GM19023 (cell line): ENCODE results near the gene ZC3H12D.
"Not testable (repeated sequence)": the region's sequence is repeated elsewhere in the genome, so short reads cannot be mapped to it uniquely, and the experiment has no call there.

Experiments
- ATAC-seq: cut with Tn5 transposase; IDR thresholded peaks from one replicate; pipeline ENCODE4 v1.9.1; 2021; ENCODE audit warnings: mild to moderate bottlenecking, moderate library complexity; ENCODE audit not compliant: unreplicated experiment

Gene ZC3H12D

DNA sequence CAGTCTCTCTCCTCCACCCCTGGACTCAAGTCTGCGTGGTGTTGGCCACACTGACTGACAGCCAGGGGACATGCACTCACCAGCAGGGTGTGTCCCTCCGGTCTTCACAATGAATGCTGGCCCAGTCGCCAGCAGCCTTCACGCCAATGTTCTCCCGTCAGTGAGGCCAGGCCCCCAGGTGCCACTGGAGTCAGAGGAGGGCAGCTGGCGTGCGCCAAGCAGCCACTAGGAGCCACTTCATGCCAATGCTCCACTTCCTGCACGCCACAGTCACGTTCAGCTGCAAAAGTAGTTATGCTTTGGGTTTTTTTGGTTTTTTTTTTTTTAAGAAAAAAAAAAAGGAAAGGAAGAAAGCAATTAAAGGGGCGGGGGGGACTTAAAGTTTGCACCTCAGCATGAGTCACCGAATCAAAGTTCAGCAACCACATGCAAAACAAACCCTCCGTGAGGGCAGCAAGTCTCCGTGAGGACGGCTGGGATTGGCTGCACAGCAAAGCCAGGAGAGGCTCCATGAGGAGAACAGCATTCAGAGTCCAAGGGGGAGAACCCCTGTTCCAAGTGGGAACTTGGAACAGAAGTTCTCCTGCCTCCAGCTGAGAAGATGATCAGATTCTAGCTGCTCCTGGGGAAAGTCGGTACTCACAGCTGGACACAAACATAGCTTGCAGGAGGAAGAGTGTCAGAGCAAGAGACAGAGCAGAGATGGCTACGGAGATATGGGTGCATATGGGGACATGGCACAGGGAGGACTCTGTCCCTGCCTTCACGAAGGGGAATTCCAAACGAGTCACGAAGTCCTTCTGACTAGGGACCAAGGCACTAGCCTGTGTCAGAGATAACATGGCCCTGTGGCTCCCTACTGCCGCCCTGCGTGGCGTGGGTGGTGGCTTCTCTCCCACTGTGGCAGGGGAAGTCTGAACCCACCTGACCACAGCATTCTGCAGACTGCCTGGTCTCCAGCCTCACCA lies at the start of gene ZC3H12D:
Gene ZC3H12D (minus strand): TSS at position 282 of the 968 bp plus-strand sequence. CDS start 10,471 bp downstream, outside the sequence.
- ATAC-seq: peak; percentile 38

- no peak for ATAC-seq
Measured at GRCh38 chr6:149529650-149530049, 44.8 kb upstream of the ZC3H12D start.

- no peak for ATAC-seq
Measured at GRCh38 chr6:149515494-149515893, 30.7 kb upstream of the ZC3H12D start.

DNA sequence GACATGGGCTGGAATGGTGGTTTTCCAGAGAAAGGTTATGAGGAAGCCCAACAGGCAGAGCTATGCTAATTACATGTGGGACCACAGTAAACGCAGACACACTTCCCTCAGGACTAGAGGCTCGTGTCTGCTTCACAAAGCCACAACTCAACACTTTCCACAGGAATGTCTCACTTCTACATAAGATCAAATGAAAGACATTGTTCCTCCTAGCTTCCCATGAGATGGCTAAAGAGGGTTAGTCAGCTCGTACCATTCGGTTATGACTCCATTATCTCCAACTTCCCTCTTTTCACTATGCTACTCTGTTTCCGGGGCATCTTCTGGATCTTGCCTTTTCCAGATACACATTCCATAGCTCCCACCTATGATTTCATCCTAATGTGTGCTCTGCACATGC lies 29.1 kb upstream of the ZC3H12D start:
- no peak for ATAC-seq

GRCh38 chr6:149510793-149511512 lies 26.1 kb upstream of the ZC3H12D start:
- ATAC-seq: no peak

- ATAC-seq: no peak
Measured at GRCh38 chr6:149508485-149508884, 23.7 kb upstream of the ZC3H12D start.

DNA sequence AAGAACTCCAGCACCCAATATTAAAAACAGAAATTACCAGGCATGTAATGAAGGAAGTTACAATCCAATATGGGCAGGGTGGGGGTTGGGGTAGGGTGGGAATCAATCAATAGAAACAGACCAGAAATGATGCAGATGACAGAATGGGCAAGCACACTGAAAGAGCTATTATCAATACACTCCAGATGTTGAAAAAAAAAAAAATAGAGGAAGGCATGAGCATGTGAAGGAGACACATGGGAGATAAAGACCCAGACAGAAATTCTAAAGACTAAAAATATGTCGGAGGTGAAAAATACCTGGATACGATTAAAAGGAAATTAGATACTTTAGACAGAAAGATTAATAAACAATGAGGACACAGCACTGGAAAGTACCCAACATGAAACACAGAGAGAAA lies 19.1 kb upstream of the ZC3H12D start:
- ATAC-seq: no peak

GRCh38 chr6:149503276-149503675 lies 18.5 kb upstream of the ZC3H12D start:
- no peak for ATAC-seq

DNA sequence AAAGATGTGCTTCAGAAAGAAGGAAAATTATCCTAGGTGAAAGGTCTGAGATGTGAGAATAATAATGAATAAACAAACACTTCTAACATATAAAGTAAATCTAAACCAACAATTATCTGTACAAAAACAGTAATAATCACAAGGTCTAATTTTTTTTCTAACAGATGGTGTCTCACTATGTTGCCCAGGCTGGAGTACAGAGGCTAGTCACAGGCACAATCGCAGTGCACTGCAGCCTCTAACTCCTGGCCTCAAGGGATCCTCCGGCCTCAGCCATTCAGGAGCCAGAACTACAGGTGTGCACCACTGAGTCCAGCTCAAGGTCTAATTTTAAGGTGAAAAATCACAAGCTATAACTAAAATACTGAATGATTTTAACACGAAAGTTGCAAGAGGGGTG lies 17.0 kb upstream of the ZC3H12D start:
- ATAC-seq: no peak

DNA sequence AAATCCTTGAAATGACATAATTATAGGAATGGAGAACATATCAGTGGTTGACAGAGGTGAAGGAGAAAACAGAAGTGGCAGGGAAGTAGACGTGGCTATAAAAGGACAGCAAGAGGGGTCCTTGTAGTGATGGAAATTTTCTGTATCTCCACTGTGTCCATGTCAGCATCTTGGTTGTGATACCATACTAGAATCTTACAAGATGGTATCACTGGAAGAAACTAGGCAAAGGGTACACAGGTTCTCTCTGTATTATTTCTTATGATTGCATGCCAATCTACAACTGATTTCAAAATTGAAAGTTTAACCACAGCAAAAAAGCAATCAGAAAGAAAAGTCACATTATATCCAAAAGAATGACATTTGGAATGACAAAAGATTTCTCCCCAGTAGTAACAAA lies 16.4 kb upstream of the ZC3H12D start:
- no peak for ATAC-seq

- ATAC-seq: no peak
Measured at GRCh38 chr6:149500096-149500495, 15.3 kb upstream of the ZC3H12D start.

DNA sequence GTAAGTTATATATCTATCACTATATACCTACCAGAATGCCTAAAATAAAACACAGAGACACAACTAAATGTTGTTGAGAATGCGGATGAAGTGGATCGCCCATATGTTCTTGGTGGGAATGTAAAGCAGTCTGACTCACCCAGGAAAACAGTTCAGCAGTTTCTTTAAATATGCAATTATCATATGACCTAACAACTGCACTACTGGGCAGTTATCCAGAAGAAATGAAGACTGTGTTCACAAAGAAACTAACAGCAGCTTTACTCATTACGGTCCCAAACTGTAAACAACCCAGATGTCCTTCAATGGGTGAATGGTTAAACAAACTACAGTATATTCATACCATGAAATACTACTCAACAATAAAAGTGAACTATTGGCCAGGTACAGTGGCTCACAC lies 14.3 kb upstream of the ZC3H12D start:
- no peak for ATAC-seq

DNA sequence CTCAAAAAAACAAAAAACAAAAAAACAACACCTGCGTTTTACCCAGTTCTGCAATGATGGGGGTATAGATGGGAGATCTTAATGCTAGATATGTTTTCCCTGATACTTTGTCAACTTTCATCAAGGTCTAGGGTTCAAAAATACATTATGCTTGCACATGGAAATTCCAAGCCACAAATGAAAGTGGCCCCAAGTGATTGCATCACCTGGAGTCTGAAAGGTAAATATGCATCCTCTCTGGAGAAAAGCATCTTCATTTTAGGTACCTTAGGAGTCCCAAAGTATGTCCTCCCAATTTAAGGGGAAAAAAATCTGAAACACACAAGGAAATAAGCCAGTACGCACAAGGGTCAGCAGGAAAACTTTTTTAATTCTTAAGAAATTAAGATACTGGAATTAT lies 12.6 kb upstream of the ZC3H12D start:
- ATAC-seq: no peak

DNA sequence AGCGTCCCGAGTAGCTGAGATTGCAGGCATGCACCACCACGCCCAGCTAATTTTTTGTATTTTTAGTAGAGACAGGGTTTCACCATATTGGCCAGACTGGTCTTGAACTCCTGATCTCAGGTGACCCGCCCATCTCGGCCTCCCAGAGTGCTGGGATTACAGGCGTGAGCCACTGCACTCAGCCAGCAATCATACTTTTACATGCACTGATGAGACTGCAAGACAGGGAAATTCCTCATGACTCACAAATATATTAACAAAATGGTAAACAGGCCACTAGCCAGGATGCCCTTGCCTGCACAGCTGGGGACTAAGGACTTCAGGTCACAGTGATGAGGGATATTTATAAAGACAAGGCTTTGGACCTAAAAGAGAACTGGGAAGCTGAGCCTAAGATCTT lies 11.8 kb upstream of the ZC3H12D start:
- peak; percentile 56 for ATAC-seq

- not testable (repeated sequence) for ATAC-seq
Measured at GRCh38 chr6:149495349-149496016, 10.7 kb upstream of the ZC3H12D start.

DNA sequence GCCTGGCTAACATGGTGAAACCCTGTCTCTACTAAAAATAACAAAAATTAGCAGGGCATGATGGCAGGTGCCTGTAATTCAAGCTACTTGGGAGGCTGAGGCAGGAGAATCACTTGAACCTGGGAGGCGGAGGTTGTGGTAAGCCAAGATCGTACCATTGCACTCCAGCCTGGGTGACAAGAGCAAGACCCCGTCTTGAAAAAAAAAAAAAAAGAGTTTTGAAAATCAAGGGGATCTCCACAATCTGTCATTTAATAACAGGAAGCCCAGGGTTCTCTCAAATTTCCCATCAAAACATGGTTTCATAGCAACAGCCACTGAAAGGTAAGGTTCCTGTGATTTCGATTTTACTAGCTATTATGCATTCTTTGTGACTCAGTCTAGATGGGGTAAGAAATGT lies 10.0 kb upstream of the ZC3H12D start:
- peak; percentile 67 for ATAC-seq

- no peak for ATAC-seq
Measured at GRCh38 chr6:149493761-149494320, 9.0 kb upstream of the ZC3H12D start.

DNA sequence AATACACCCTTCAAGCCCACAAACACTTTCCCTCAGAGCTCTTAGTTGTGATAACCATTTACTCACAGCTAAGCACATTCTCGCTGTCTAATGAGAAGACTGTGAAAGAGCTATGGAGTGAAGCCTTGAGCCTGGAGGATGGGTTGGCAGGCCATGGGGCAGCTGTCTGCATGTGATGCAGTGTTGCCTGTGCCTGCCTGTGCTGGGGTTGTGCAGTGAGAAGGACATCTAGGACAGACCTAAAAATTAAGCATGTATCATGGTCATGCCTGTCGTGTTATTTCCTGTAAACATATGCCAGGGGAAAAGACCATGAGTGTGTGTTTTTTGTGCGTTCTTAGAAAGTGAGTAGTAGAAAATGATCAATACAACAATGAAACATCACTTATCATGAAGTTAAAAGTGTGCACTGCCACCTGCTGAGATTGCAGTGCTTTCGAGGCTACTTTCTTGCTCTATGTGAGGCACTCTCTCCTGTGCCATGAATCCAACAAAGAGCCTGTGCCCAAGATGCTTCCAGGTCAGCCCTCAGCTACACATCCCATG lies 8.1 kb upstream of the ZC3H12D start:
- ATAC-seq: no peak

DNA sequence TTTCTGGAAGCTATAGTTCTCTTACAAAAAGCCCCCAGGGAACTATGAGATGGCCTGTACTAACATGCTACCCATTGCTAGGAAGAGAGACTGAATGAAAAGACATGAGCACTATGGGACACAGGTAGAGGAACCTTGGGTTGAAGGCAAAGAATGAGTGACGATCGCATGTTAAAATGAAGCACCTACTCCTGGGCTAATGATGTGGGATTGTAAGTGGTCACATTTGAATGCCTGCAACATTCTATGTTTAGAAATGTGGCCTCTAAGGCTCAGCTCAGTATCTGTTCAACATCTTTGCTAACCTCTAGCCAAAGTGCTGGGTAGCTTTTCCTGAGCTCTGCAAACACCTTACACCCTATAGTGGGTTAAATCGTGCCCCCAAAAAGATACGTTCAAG lies 5.2 kb upstream of the ZC3H12D start:
- ATAC-seq: no peak

DNA sequence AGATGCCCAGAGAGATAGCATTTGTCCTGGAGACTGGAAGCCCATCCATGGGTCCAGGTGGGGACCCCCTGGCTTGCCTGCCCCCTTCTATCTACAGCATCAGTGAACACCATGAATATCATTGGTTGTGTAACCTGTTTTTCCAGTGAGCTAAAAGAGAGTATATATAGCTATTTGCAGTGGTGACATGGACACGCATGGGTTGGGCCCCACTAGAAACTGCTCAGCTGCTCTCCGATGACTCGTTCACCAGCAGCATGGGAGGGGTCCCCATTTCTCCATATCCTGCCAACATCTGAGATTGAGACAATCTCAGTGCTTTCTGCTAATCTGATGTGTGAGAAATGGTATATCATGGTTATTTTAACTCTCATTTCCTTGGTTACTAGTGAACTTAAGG lies 4.0 kb upstream of the ZC3H12D start:
- no peak for ATAC-seq

- no peak for ATAC-seq
Measured at GRCh38 chr6:149487316-149487715, 2.5 kb upstream of the ZC3H12D start.
